Trophoblast cell (in vitro differentiated cells and primary cell): Measurements from ENCODE around the gene TSPAN33.

Experiments
- DNase-seq, 2 donors: peaks; one replicate each; pipeline ENCODE4 v3.0.0-alpha.2; 2016
- H2AFZ ChIP-seq: 2 replicates; pipeline ENCODE4 v1.6.1; 2013; ENCODE audit warnings: low read length, moderate library complexity, mild to moderate bottlenecking; ENCODE audit not compliant: insufficient read depth, poor library complexity
- H2AK5ac ChIP-seq: 2 replicates; pipeline ENCODE4 v1.6.1; 2013; ENCODE audit warnings: mild to moderate bottlenecking, low read length
- H2BK120ac ChIP-seq: 2 replicates; pipeline ENCODE4 v1.6.1; 2013; ENCODE audit warnings: low read length, mild to moderate bottlenecking, moderate library complexity; ENCODE audit not compliant: insufficient read depth, poor library complexity
- H2BK12ac ChIP-seq: 2 replicates; pipeline ENCODE4 v1.6.1; 2013; ENCODE audit warnings: mild to moderate bottlenecking, low read length, moderate library complexity
- H2BK5ac ChIP-seq: 2 replicates; pipeline ENCODE4 v1.6.1; 2013; ENCODE audit warnings: low read length, low read depth, moderate library complexity, mild to moderate bottlenecking; ENCODE audit not compliant: poor library complexity
- H3K14ac ChIP-seq: 2 replicates; pipeline ENCODE4 v1.6.1; 2013; ENCODE audit warnings: mild to moderate bottlenecking, low read length
- H3K18ac ChIP-seq: 2 replicates; pipeline ENCODE4 v1.6.1; 2013; ENCODE audit warnings: mild to moderate bottlenecking, low read length
- H3K23ac ChIP-seq: 2 replicates; pipeline ENCODE4 v1.6.1; 2013; ENCODE audit warnings: low read length
- H3K27ac ChIP-seq: 2 replicates; pipeline ENCODE4 v1.5.1; 2013; ENCODE audit warnings: low read depth, mild to moderate bottlenecking, inconsistent platforms, low read length, moderate library complexity
- H3K27me3 ChIP-seq: 2 replicates; pipeline ENCODE4 v1.6.1; 2013; ENCODE audit warnings: inconsistent platforms, mild to moderate bottlenecking, low read length, moderate library complexity; ENCODE audit not compliant: insufficient read depth
- H3K36me3 ChIP-seq, 2 experiments: 1 replicate in 1 of 2; 2 replicates in 1 of 2; pipeline ENCODE4 v1.6.1; 2013; ENCODE audit warnings: low read length in 2 of 2, mild to moderate bottlenecking in 2 of 2, moderate library complexity in 1 of 2; ENCODE audit not compliant: insufficient read depth in 2 of 2, control insufficient read depth in 1 of 2
- H3K4ac ChIP-seq: 2 replicates; pipeline ENCODE4 v1.6.1; 2013; ENCODE audit warnings: low read depth, mild to moderate bottlenecking, low read length, moderate library complexity
- H3K4me1 ChIP-seq, 2 experiments: 1 replicate in 1 of 2; 2 replicates in 1 of 2; pipeline ENCODE4 v1.6.1; 2013; ENCODE audit warnings: low read length in 2 of 2, mild to moderate bottlenecking in 2 of 2, moderate library complexity in 1 of 2; ENCODE audit not compliant: insufficient read depth in 2 of 2, control insufficient read depth in 1 of 2
- H3K4me2 ChIP-seq: 2 replicates; pipeline ENCODE4 v1.6.1; 2013; ENCODE audit warnings: inconsistent platforms, mild to moderate bottlenecking, low read length, moderate library complexity
- H3K4me3 ChIP-seq: 2 replicates; pipeline ENCODE4 v1.5.1; 2013; ENCODE audit warnings: mild to moderate bottlenecking, low read depth, low read length, inconsistent platforms
- H3K79me1 ChIP-seq: one replicate; pipeline ENCODE4 v1.6.1; 2013; ENCODE audit warnings: low read length
- H3K79me2 ChIP-seq: 2 replicates; pipeline ENCODE4 v1.6.1; 2013; ENCODE audit warnings: low read length, mild to moderate bottlenecking; ENCODE audit not compliant: control insufficient read depth, insufficient read depth, poor library complexity
- H3K9ac ChIP-seq: 2 replicates; pipeline ENCODE4 v1.6.1; 2013; ENCODE audit warnings: mild to moderate bottlenecking, low read length
- H3K9me3 ChIP-seq: 2 replicates; pipeline ENCODE4 v1.6.1; 2013; ENCODE audit warnings: low read depth, mild to moderate bottlenecking, control low read depth, inconsistent platforms, low read length; ENCODE audit not compliant: insufficient read depth
- H4K12ac ChIP-seq: 2 replicates; pipeline ENCODE4 v1.6.1; 2013; ENCODE audit warnings: low read depth, mild to moderate bottlenecking, low read length, moderate library complexity
- H4K8ac ChIP-seq: 2 replicates; pipeline ENCODE4 v1.6.1; 2013; ENCODE audit warnings: low read depth, mild to moderate bottlenecking, low read length, moderate library complexity
- H4K91ac ChIP-seq: one replicate; pipeline ENCODE4 v1.6.1; 2013; ENCODE audit warnings: low read depth, mild to moderate bottlenecking, low read length, moderate library complexity
- WGBS: extraction: QIAGEN DNeasy Blood & Tissue Kit; methylation state at CpG from one replicate; pipeline ENCODE4 v1.1.7; 2013; ENCODE audit warnings: missing lambda C conversion rate; ENCODE audit not compliant: insufficient read length, insufficient coverage; ENCODE audit errors: extremely low coverage; 5-methylcytosine and 5-hydroxymethylcytosine counted together

The TSPAN33 gene

GRCh38 chr7:129110982-129111376 lies 33.5 kb upstream of the TSPAN33 start:
- no peak overlapping the region for H3K18ac ChIP-seq
- no peak overlapping the region for H4K91ac ChIP-seq
- no peak overlapping the region for H2BK5ac ChIP-seq
- H4K8ac ChIP-seq: no peak overlapping the region
- no peak overlapping the region for H2AFZ ChIP-seq
- H3K4me2 ChIP-seq: no peak overlapping the region
- no peak overlapping the region for H3K23ac ChIP-seq
- H4K12ac ChIP-seq: no peak overlapping the region
- no peaks in the 10 kb centered on the region for H3K27me3 ChIP-seq
- no peak overlapping the region for H3K27ac ChIP-seq
- H3K4ac ChIP-seq: no peak overlapping the region
- no peak overlapping the region for H2BK120ac ChIP-seq
- H3K4me3 ChIP-seq: no peak overlapping the region
- H3K9ac ChIP-seq: no peak overlapping the region
- no peak for DNase-seq
- H2BK12ac ChIP-seq: no peak overlapping the region
- H3K79me1 ChIP-seq: no peaks in the 10 kb centered on the region
- H3K9me3 ChIP-seq: no peaks in the 10 kb centered on the region
- no peak overlapping the region for H2AK5ac ChIP-seq
- no peak overlapping the region for H3K14ac ChIP-seq
- H3K36me3 ChIP-seq: no peaks in the 10 kb centered on the region
- H3K4me1 ChIP-seq: peaks cover 2 to 5% of the 10 kb centered on the region in 2 experiments
- H3K79me2 ChIP-seq: no peaks in the 10 kb centered on the region

GRCh38 chr7:129115676-129116075 lies 28.8 kb upstream of the TSPAN33 start:
- no peak overlapping the region for H3K14ac ChIP-seq
- no peak overlapping the region for H2BK120ac ChIP-seq
- H3K9me3 ChIP-seq: peaks cover 2% of the 10 kb centered on the region
- H3K4ac ChIP-seq: no peak overlapping the region
- H3K4me2 ChIP-seq: no peak overlapping the region
- H2BK5ac ChIP-seq: no peak overlapping the region
- no peaks in the 10 kb centered on the region for H3K79me1 ChIP-seq
- H2BK12ac ChIP-seq: no peak overlapping the region
- no peak overlapping the region for H3K9ac ChIP-seq
- H3K79me2 ChIP-seq: no peaks in the 10 kb centered on the region
- no peak overlapping the region for H3K4me3 ChIP-seq
- peaks cover under 1 to 3% of the 10 kb centered on the region in 2 experiments for H3K4me1 ChIP-seq
- H3K23ac ChIP-seq: no peak overlapping the region
- no peak overlapping the region for H4K8ac ChIP-seq
- H2AK5ac ChIP-seq: no peak overlapping the region
- no peak overlapping the region for H3K27ac ChIP-seq
- H3K18ac ChIP-seq: no peak overlapping the region
- no peak overlapping the region for H4K12ac ChIP-seq
- H3K27me3 ChIP-seq: no peaks in the 10 kb centered on the region
- no peak for DNase-seq
- no peaks in the 10 kb centered on the region for H3K36me3 ChIP-seq
- H4K91ac ChIP-seq: no peak overlapping the region
- H2AFZ ChIP-seq: no peak overlapping the region

- Histone ChIP-seq H3K27me3 (no peaks in the 10 kb centered on the region), H3K27ac (no peak overlapping the region), H3K79me2 (no peaks in the 10 kb centered on the region), H4K8ac (no peak overlapping the region), H3K36me3 (no peaks in the 10 kb centered on the region), H4K12ac (no peak overlapping the region), H3K4ac (no peak overlapping the region), H3K4me2 (no peak overlapping the region), H3K79me1 (no peaks in the 10 kb centered on the region), H3K18ac (no peak overlapping the region), H3K4me3 (no peak overlapping the region), H2BK12ac (no peak overlapping the region), H2BK120ac (no peak overlapping the region), H3K4me1 (no peaks in the 10 kb centered on the region), H3K23ac (no peak overlapping the region), H2BK5ac (no peak overlapping the region), H3K9ac (no peak overlapping the region), H2AFZ (no peak overlapping the region), H4K91ac (no peak overlapping the region), H2AK5ac (no peak overlapping the region), H3K9me3 (peaks cover 7% of the 10 kb centered on the region), H3K14ac (no peak overlapping the region)
- no CpG with 5 or more reads among the region's 7 CpGs for WGBS
- no peak for DNase-seq
Measured at GRCh38 chr7:129118182-129118581, 26.3 kb upstream of the TSPAN33 start.

- no peak overlapping the region for H2BK5ac ChIP-seq
- no peak overlapping the region for H3K23ac ChIP-seq
- H3K4me2 ChIP-seq: no peak overlapping the region
- H3K9me3 ChIP-seq: peaks cover 7% of the 10 kb centered on the region
- H4K91ac ChIP-seq: no peak overlapping the region
- WGBS: no CpG with 5 or more reads among the region's 3 CpGs
- no peaks in the 10 kb centered on the region for H3K79me2 ChIP-seq
- no peak overlapping the region for H2BK12ac ChIP-seq
- no peak overlapping the region for H4K8ac ChIP-seq
- no peak for DNase-seq
- no peaks in the 10 kb centered on the region for H3K27me3 ChIP-seq
- no peak overlapping the region for H3K18ac ChIP-seq
- no peak overlapping the region for H3K27ac ChIP-seq
- no peak overlapping the region for H3K4me3 ChIP-seq
- H2AFZ ChIP-seq: no peak overlapping the region
- no peak overlapping the region for H2BK120ac ChIP-seq
- H3K36me3 ChIP-seq: no peaks in the 10 kb centered on the region
- H3K79me1 ChIP-seq: no peaks in the 10 kb centered on the region
- H4K12ac ChIP-seq: no peak overlapping the region
- H3K4ac ChIP-seq: no peak overlapping the region
- H3K9ac ChIP-seq: no peak overlapping the region
- no peak overlapping the region for H2AK5ac ChIP-seq
- H3K4me1 ChIP-seq: no peaks in the 10 kb centered on the region
- no peak overlapping the region for H3K14ac ChIP-seq
Measured at GRCh38 chr7:129118976-129119375, 25.5 kb upstream of the TSPAN33 start.
